ENCODE results near the gene RHOXF1. TPM values are rescaled to one million over a fixed set of nuclear protein-coding genes. Genes with fewer than 3 reads are reported as not detected.
A peak's percentile ranks its signal among the peaks of the same experiment; 100 is the strongest.
"Not testable (repeated sequence)": the region's sequence is repeated elsewhere in the genome, so short reads cannot be mapped to it uniquely, and the experiment has no call there.

Gene RHOXF1
- total RNA-seq (under 1 TPM in 1 of 2 experiments, not detected in 1; 0.45 TPM), total RNA-seq (0 to 4.9 (median 0.53) reads per million in 172 experiments)
- 0.70 TPM for polyA plus RNA-seq (2013, experiment 1 of 2)
- polyA plus RNA-seq (2013, experiment 2 of 2), result 2.0 TPM

GRCh38 chrX:120115438-120115963 lies at the start of gene RHOXF1:
TSS of gene RHOXF1 (minus strand) at chrX:120115913. CDS start at chrX:120115862, 51 bp downstream.
- Mint-ChIP-seq H3K9me3 (no peaks in the 10 kb centered on the region), H3K27me3 (no peaks in the 10 kb centered on the region), H3K36me3 (ENCODE audit: low read depth) (no peaks in the 10 kb centered on the region), H3K4me3 (no peak within 1 kb of the TSS), H3K4me1 (ENCODE audit: low read depth) (no peaks in the 10 kb centered on the region), H3K27ac (no peak within 1 kb of the TSS)
- intact Hi-C loops (cut with DNase I, micrococcal nuclease), result no loop called here
- POLR2A ChIA-PET, result no interaction called here
- TF ChIP-seq, protein P1, sequence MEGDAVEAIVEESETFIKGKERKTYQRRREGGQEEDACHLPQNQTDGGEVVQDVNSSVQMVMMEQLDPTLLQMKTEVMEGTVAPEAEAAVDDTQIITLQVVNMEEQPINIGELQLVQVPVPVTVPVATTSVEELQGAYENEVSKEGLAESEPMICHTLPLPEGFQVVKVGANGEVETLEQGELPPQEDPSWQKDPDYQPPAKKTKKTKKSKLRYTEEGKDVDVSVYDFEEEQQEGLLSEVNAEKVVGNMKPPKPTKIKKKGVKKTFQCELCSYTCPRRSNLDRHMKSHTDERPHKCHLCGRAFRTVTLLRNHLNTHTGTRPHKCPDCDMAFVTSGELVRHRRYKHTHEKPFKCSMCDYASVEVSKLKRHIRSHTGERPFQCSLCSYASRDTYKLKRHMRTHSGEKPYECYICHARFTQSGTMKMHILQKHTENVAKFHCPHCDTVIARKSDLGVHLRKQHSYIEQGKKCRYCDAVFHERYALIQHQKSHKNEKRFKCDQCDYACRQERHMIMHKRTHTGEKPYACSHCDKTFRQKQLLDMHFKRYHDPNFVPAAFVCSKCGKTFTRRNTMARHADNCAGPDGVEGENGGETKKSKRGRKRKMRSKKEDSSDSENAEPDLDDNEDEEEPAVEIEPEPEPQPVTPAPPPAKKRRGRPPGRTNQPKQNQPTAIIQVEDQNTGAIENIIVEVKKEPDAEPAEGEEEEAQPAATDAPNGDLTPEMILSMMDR (IDR thresholded peaks at IDR 0.05), result no peak
- H3K36me3 ChIP-seq (ENCODE audit: insufficient read depth, low read length), result no peaks in the 10 kb centered on the region
- no peaks in the 10 kb centered on the region for H3K27me3 ChIP-seq (ENCODE audit: control insufficient read depth in 1 of 2, insufficient read depth in 2 of 2, low read length in 2 of 2)
- H3K4me1 ChIP-seq (ENCODE audit: insufficient read depth, low read length), result no peaks in the 10 kb centered on the region
- no peak for ATAC-seq (ENCODE audit: poor library complexity)
- CTCF ChIA-PET, result no interaction called here
- DNase-seq, result no peak
- no peak within 1 kb of the TSS for H3K27ac ChIP-seq (ENCODE audit: low read depth in 1 of 2, low read length in 2 of 2)
- H3K4me3 ChIP-seq (ENCODE audit: low read length), result no peak within 1 kb of the TSS
- no peaks in the 10 kb centered on the region for H3K9me3 ChIP-seq (ENCODE audit: control insufficient read depth in 1 of 2, insufficient read depth in 1 of 2, low read length in 2 of 2)

DNA sequence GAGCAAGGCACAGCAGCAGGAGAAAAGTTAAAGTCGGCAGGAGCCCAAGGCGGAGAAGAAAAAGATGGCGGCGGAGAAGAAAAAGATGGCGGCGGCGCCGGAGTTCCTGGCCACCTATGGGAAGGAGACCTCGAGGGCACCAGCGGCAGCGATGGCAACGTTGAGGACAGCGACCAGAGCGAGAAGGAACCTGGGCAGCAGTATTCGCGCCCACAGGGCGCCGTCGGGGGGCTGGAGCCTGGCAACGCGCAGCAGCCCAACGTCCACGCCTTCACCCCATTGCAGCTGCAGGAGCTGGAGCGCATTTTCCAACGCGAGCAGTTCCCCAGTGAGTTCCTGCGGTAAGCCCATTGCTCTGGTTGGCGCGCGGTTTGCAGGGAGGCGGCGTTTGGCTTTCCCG lies 43.4 kb upstream of the RHOXF1 start:
- H3K9me3 ChIP-seq (ENCODE audit: control insufficient read depth in 1 of 2, insufficient read depth in 1 of 2, low read length in 2 of 2); intact Hi-C loops (cut with DNase I, micrococcal nuclease); H3K4me1 Mint-ChIP-seq (ENCODE audit: low read depth): not testable (repeated sequence)

GRCh38 chrX:120158313-120158712 lies 42.6 kb upstream of the RHOXF1 start, which contains the start of gene RHOXF2:
TSS of gene RHOXF2 (plus strand) at chrX:120158613. CDS start at chrX:120158751, 138 bp downstream.
- CTCF ChIA-PET; ATAC-seq (ENCODE audit: poor library complexity): not testable (repeated sequence)

More for the DNA sequence above, 43.4 kb upstream of the RHOXF1 start:
- H3K4me3 Mint-ChIP-seq; H3K4me3 ChIP-seq (ENCODE audit: low read length); POLR2A ChIA-PET; H3K27me3 Mint-ChIP-seq; H3K4me1 ChIP-seq (ENCODE audit: insufficient read depth, low read length); H3K36me3 Mint-ChIP-seq (ENCODE audit: low read depth); H3K27ac Mint-ChIP-seq; H3K36me3 ChIP-seq (ENCODE audit: insufficient read depth, low read length); CTCF ChIA-PET; ATAC-seq (ENCODE audit: poor library complexity); DNase-seq; H3K27ac ChIP-seq (ENCODE audit: low read depth in 1 of 2, low read length in 2 of 2); H3K27me3 ChIP-seq (ENCODE audit: control insufficient read depth in 1 of 2, insufficient read depth in 2 of 2, low read length in 2 of 2); H3K9me3 Mint-ChIP-seq: not testable (repeated sequence)

GRCh38 chrX:120150109-120150744 lies 34.5 kb upstream of the RHOXF1 start:
- H3K9me3 ChIP-seq (ENCODE audit: control insufficient read depth in 1 of 2, insufficient read depth in 1 of 2, low read length in 2 of 2); H3K36me3 ChIP-seq (ENCODE audit: insufficient read depth, low read length); H3K4me3 Mint-ChIP-seq; POLR2A ChIA-PET; intact Hi-C loops (cut with DNase I, micrococcal nuclease); DNase-seq; H3K27me3 ChIP-seq (ENCODE audit: control insufficient read depth in 1 of 2, insufficient read depth in 2 of 2, low read length in 2 of 2); H3K27ac Mint-ChIP-seq; H3K9me3 Mint-ChIP-seq; H3K36me3 Mint-ChIP-seq (ENCODE audit: low read depth); H3K27ac ChIP-seq (ENCODE audit: low read depth in 1 of 2, low read length in 2 of 2); H3K4me1 ChIP-seq (ENCODE audit: insufficient read depth, low read length); H3K27me3 Mint-ChIP-seq; H3K4me3 ChIP-seq (ENCODE audit: low read length); CTCF ChIA-PET: not testable (repeated sequence)
- peak; percentile 32 for ATAC-seq (ENCODE audit: poor library complexity)
- peaks cover 10% of the 10 kb centered on the region for H3K4me1 Mint-ChIP-seq (ENCODE audit: low read depth)

More at GRCh38 chrX:120158313-120158712, 42.6 kb upstream of the RHOXF1 start, which contains the start of gene RHOXF2:
- POLR2A ChIA-PET; H3K27me3 ChIP-seq (ENCODE audit: control insufficient read depth in 1 of 2, insufficient read depth in 2 of 2, low read length in 2 of 2); H3K36me3 Mint-ChIP-seq (ENCODE audit: low read depth); H3K27ac Mint-ChIP-seq; H3K4me1 ChIP-seq (ENCODE audit: insufficient read depth, low read length); H3K4me3 ChIP-seq (ENCODE audit: low read length); H3K4me1 Mint-ChIP-seq (ENCODE audit: low read depth); DNase-seq; intact Hi-C loops (cut with DNase I, micrococcal nuclease); H3K27me3 Mint-ChIP-seq; H3K9me3 Mint-ChIP-seq; H3K36me3 ChIP-seq (ENCODE audit: insufficient read depth, low read length); H3K9me3 ChIP-seq (ENCODE audit: control insufficient read depth in 1 of 2, insufficient read depth in 1 of 2, low read length in 2 of 2); H3K4me3 Mint-ChIP-seq; H3K27ac ChIP-seq (ENCODE audit: low read depth in 1 of 2, low read length in 2 of 2): not testable (repeated sequence)
